Articular chondrocyte of knee joint (primary cell): ENCODE results near the gene OR11A1. TPM values are rescaled to one million over a fixed set of nuclear protein-coding genes. Genes with fewer than 3 reads are reported as not detected.

Source experiments
- total RNA-seq: library from RNA; depleted of rRNA; stranded (reverse); fragments of >200 nt; gene quantifications from 2 replicates; pipeline ENCODE4 v1.2.3, GENCODE V29; 2012

Gene OR11A1, protein sequence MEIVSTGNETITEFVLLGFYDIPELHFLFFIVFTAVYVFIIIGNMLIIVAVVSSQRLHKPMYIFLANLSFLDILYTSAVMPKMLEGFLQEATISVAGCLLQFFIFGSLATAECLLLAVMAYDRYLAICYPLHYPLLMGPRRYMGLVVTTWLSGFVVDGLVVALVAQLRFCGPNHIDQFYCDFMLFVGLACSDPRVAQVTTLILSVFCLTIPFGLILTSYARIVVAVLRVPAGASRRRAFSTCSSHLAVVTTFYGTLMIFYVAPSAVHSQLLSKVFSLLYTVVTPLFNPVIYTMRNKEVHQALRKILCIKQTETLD
- not detected in 2 replicates for total RNA-seq

DNA sequence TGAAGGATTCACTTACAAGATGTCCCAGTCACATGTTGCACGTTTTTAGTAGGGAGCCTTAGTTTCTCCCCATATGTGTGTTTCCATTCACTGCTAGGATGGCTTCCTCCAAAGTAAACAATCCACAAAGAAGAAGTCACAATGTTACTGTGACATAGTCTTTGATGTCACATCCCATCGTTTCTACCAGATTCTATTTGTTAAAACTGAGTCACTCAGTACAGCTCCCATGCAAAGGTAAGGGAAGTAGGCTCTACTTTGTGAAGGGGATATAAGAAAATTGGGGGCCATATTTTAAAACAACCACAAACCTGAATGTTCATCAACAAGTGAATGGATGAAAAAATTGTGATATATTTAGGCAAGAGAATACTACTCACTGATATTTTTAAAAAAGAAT, at the start of gene OR11A1, which contains the start of gene OR2H1:
TSS of gene OR11A1 (minus strand) at position 101 of the 400 bp plus-strand sequence. CDS start 29,430 bp downstream, outside the sequence.
TSS of gene OR2H1 (plus strand) at position 185 of the 400 bp plus-strand sequence. CDS start 4,615 bp downstream, outside the sequence.

GRCh38 chr6:29487660-29488059, 30.8 kb upstream of the OR11A1 start, which contains the start of gene MAS1L:
MAS1L (minus strand) TSS chr6:29487956; CDS start chr6:29487902, 54 bp downstream.

DNA sequence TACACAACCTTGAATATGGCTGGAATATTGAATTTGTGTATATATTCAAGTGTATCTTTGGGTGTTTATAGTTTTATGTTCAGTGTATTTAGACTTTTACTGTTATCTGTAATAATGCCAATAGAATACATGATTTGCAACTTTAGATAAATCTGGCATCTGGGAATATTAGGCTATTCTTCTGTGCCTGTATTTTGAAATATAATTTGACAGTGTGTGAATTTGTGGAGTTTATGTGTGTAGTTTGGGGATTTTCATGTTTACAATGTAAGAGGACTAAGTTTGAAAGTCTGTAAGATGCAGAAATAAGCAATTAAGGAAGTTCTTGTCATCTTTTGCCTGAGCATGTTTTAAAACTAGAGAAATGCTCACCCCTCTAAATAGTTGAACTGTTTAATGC, 17.9 kb downstream of the OR11A1 start, which contains the start of gene OR10C1:
TSS of gene OR10C1 (plus strand) at position 301 of the 400 bp plus-strand sequence. CDS start 710 bp downstream, outside the sequence.

GRCh38 chr6:29414588-29414987, 42.3 kb downstream of the OR11A1 start, which contains the start of gene OR12D1:
OR12D1 (plus strand) TSS chr6:29414928.

GRCh38 chr6:29395331-29395730, 61.5 kb downstream of the OR11A1 start, which contains the start of gene OR12D2:
OR12D2 (plus strand) TSS chr6:29395631; CDS start chr6:29396700, 1,069 bp downstream.

Other genes starting within 250 kb of the OR11A1 start
- gene OR14J1, start 155.4 kb downstream of the OR11A1 start, total RNA-seq, result not detected in 2 replicates
- not detected in 2 replicates for gene OR5V1, start 88.2 kb downstream of the OR11A1 start, total RNA-seq
- gene OR12D3, start 81.8 kb downstream of the OR11A1 start, total RNA-seq, result not detected in 2 replicates
- not detected in 2 replicates for gene OR12D2, start 61.4 kb downstream of the OR11A1 start, total RNA-seq
- not detected in 2 replicates for gene OR12D1, start 42.1 kb downstream of the OR11A1 start, total RNA-seq
- gene OR10C1, start 17.8 kb downstream of the OR11A1 start, total RNA-seq, result not detected in 2 replicates
- gene OR2H1, start 84 bp upstream of the OR11A1 start, total RNA-seq, result not detected in 2 replicates
- gene MAS1L, start 30.9 kb upstream of the OR11A1 start, total RNA-seq, result not detected in 2 replicates
- gene UBD, start 102.7 kb upstream of the OR11A1 start, total RNA-seq, result 0.22 TPM in 1 of 2 replicates, not detected in the other
- not detected in 2 replicates for gene OR2H2, start 128.1 kb upstream of the OR11A1 start, total RNA-seq
- gene GABBR1, start 176.1 kb upstream of the OR11A1 start, total RNA-seq, result 13.7 and 19.1 TPM in 2 replicates
- under 0.01 TPM in 1 of 2 replicates, not detected in the other for gene MOG, start 200.0 kb upstream of the OR11A1 start, total RNA-seq
- not detected in 2 replicates for gene ZFP57, start 224.1 kb upstream of the OR11A1 start, total RNA-seq